Esophagus squamous epithelium (tissue), 5 donors: ENCODE measurements around the gene NPY4R. TPM values are rescaled to one million over a fixed set of nuclear protein-coding genes. Genes with fewer than 3 reads are reported as not detected.
"Not testable (repeated sequence)": the region's sequence is repeated elsewhere in the genome, so short reads cannot be mapped to it uniquely, and the experiment has no call there.

Source experiments
- DNase-seq: peaks from one replicate; lab custom pipeline; 2025; lab: John Stamatoyannopoulos, UW
- H3K27ac ChIP-seq, 4 donors: fragments of 200-600 bp; sonication (generic); one replicate each; pipeline ENCODE4 v1.5.1; 2016 to 2019; ENCODE audit warnings: mild to moderate bottlenecking in 1 of 4
- H3K27me3 ChIP-seq, 4 donors: fragments of 200-600 bp; sonication (generic); 1 replicate in 3 of 4; 2 replicates in 1 of 4; pipeline versions ENCODE4 v1.5.1 to v1.6.0; 2017 to 2021; ENCODE audit warnings: antibody characterized with exemption in 1 of 4
- H3K36me3 ChIP-seq, 3 donors: fragments of 200-600 bp; sonication (generic); one replicate each; pipeline ENCODE4 v1.5.1; 2016 to 2019
- H3K4me1 ChIP-seq, 3 donors: fragments of 200-600 bp; sonication (generic); one replicate each; pipeline ENCODE4 v1.5.1; 2017 to 2019
- H3K4me3 ChIP-seq, 4 donors: fragments of 200-600 bp; sonication (generic); 1 replicate in 3 of 4; 2 replicates in 1 of 4; pipeline ENCODE4 v1.5.1; 2016 to 2019; ENCODE audit warnings: mild to moderate bottlenecking in 2 of 4, moderate library complexity in 1 of 4
- H3K9me3 ChIP-seq, 3 donors: fragments of 200-600 bp; sonication (generic); one replicate each; pipeline ENCODE4 v1.5.1; 2016 to 2019
- WGBS, 2 donors: methylation state at CpG; one replicate each; pipeline ENCODE4 v1.1.5; 2018; 5-methylcytosine and 5-hydroxymethylcytosine counted together
- intact Hi-C: fragments of 100-400 bp; cut with DNase I; formaldehyde crosslinking; loops from one replicate; pipeline ENCODE4 v1.15.0; 2022
- total RNA-seq, 4 donors: library from RNA; depleted of rRNA; stranded (reverse); fragments of >200 nt; gene quantifications; one replicate each; pipeline ENCODE4 v1.1.0, GENCODE V29; 2016
- donor health status: DM: yes; HTN: yes; CAD: no.

NPY4R gene
- total RNA-seq, 4 donors from 2014 or later, result not detected

DNA sequence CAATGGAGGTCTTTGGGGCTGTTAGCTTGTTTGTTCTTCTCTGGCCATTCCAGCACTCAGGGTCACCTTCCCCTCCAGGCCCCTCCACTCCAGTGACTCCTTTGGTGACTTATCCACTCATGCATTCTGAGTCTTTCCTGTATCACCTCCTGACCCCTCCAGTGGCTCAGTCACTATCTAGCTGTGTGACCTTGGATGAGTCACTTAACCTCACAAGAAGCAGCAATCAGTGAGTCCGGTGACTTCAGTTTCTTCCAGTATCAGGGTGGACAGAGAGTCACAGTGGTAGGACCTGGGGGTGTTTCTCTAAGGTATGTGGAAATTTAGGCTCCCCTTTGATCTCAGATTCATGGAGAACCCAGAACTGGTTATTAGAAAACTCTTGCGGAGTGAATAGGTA is 9.8 kb downstream of the NPY4R start:
- H3K27ac ChIP-seq, H3K4me3 ChIP-seq, H3K27me3 ChIP-seq, intact Hi-C loops, H3K9me3 ChIP-seq, H3K4me1 ChIP-seq, DNase-seq, H3K36me3 ChIP-seq: not testable (repeated sequence)
- WGBS, 2 donors, result no CpG with 5 or more reads among the region's 2 CpGs

DNA sequence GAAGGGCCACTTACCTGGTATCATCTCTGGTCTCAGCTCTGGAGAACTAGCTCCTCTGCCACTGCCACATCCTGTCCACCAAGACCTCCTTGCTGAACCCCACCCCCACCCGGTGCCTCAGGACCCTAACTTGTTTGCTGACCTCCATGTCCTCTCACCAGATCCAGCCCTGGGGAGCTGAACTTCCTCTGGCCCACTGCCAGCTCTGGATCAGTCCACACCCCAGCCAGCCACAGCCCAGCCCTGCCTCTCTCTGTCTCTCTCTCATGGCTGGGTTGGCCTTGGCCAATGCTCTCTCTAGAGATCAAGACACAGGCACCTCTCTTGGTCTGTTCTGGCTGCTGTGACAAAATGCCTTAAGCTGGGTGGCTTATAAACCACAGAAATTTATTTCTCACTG is 14.4 kb downstream of the NPY4R start:
- H3K4me1 ChIP-seq, intact Hi-C loops, H3K36me3 ChIP-seq, H3K27ac ChIP-seq, DNase-seq, H3K4me3 ChIP-seq, H3K27me3 ChIP-seq, H3K9me3 ChIP-seq: not testable (repeated sequence)
- no CpG with 5 or more reads among the region's 1 CpG for WGBS, 2 donors

DNA sequence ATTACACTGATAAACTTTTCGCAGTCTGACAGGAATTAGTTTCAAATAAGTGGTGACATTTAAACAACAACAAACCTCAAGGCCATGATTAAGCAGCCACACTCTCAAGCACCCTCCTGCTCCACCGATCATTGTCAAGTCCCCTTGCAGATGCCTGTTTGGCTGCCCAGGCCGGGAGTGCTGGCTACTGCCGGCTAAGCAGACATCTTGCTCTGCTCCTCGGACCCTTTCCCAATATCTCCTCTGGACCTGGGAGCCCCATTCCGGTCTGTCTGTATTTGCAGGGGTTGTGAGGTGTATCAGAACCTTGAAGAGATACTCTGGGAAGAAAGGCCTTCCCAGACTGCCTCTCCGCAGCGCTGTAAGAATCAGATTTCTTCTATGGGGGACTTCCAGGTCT is 14.9 kb downstream of the NPY4R start:
- 77 to 88% methylated on average over 5 to 7 of the region's 8 CpGs for WGBS, 2 donors
- H3K27me3 ChIP-seq, H3K27ac ChIP-seq, intact Hi-C loops, H3K9me3 ChIP-seq, H3K36me3 ChIP-seq, H3K4me3 ChIP-seq, DNase-seq, H3K4me1 ChIP-seq: not testable (repeated sequence)

DNA sequence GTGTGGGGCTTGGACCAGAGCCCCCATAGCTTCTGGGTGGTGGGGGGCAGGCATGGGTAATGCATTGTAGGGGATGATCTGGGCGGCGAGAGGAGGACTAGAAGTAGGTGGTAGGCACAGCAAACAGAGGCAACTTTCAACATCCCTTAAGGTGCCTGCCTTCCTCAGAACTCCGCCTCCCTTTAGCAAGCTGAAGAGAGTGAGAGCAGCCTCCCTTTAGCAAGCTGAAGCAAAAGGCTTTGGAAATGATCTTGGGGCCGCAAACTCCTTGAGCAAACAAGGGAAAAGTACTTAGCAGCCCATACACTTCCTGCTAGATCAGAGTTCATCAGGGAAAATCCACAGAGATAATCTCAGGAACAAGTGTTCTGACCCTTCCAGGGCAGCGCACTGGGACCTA is 18.3 kb downstream of the NPY4R start:
- intact Hi-C loops, H3K4me1 ChIP-seq, H3K36me3 ChIP-seq, H3K9me3 ChIP-seq, H3K4me3 ChIP-seq, H3K27me3 ChIP-seq, H3K27ac ChIP-seq, DNase-seq: not testable (repeated sequence)
- no CpG with 5 or more reads among the region's 5 CpGs for WGBS, 2 donors

DNA sequence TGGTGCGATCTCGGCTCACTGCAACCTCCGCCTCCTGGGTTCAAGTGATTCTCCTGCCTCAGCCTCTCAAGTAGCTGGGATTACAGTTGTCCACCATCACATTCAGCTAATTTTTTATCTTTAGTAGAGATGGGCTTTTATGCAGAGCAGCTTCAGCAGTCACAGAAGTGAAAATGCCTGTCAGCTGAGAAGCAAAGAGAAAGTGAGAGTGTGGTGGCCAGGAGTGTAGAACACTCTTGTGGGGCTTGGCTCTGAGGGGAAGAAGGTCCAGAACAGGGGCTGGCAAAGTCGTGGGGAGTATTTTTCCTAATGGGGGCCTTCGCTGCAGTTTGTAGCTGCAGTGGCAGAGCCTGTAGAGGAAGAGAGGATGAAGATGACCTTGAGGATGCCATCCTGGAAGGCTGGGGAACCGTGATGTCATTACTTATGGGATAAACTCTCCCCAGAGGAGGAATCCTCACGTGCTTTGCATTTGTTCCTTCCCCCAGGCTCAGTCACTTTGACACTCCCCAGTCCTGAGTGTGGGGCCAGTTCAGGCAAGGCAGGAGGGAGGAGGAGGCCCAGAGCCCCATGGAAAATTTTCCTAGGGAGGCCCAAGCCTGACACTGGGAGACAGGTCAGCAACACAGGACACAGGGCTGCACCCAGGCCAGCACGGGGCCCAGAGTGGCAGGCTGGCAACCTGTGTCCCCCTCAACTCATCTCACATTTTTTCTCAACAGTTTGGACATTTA is 20.2 kb downstream of the NPY4R start:
- H3K9me3 ChIP-seq, DNase-seq, H3K4me1 ChIP-seq, H3K27me3 ChIP-seq, intact Hi-C loops, H3K4me3 ChIP-seq, H3K36me3 ChIP-seq, H3K27ac ChIP-seq: not testable (repeated sequence)
- 100% methylated on average over 1 to 3 of the region's 8 CpGs for WGBS, 2 donors

DNA sequence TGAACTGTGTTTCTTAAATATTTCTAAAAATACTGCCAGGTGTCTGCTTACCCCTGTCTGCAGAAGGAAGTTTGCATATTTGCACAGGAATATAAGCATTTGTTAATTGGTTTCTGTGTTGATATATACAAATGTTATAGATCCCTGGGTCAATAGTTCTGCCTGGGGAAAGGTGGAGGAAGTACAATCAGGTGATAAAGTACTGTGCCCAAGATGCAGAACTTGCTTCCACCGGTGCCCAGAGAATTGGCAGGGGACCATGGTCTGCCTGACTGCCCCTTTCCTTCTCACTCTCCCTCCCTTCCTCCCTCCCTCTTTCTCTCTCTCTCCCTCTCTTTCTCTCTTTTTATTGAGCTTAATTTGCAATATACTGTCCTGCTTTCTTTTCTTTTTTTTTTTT is 22.3 kb downstream of the NPY4R start:
- DNase-seq, H3K4me3 ChIP-seq, H3K9me3 ChIP-seq, H3K27ac ChIP-seq, H3K4me1 ChIP-seq, H3K27me3 ChIP-seq, H3K36me3 ChIP-seq, intact Hi-C loops: not testable (repeated sequence)
- WGBS, 2 donors, result 11 to 17% methylated on average over 1 of the region's 1 CpG

DNA sequence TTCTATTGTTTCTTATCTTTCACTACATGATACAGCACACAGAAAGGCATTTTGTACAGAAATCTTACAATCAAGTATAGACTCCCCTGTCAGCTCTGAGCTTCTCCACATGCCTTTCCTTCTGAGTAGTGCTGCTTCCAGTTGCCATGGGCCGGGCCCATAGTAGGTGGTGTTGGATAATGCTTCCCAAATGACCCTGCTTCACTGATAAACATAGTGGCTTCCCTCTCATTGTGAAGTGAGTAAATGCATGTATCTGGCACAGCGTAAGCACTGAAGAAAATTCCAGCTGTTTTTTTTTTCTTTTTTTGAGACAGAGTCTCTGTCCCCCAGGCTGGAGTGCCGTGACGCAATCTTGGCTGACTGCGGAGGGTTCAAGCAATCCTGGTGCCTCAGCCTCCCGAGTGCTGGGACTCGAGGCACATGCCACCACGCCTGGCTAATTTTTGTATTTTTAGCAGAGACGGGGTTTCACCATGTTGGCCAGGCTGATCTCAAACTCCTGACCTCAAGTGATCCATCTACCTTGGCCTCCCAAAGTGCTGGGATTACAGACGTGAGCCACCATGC is 23.0 kb downstream of the NPY4R start:
- WGBS, 2 donors, result 57 to 66% methylated on average over 8 of the region's 10 CpGs
- H3K4me1 ChIP-seq, H3K4me3 ChIP-seq, DNase-seq, H3K9me3 ChIP-seq, intact Hi-C loops, H3K27me3 ChIP-seq, H3K27ac ChIP-seq, H3K36me3 ChIP-seq: not testable (repeated sequence)

DNA sequence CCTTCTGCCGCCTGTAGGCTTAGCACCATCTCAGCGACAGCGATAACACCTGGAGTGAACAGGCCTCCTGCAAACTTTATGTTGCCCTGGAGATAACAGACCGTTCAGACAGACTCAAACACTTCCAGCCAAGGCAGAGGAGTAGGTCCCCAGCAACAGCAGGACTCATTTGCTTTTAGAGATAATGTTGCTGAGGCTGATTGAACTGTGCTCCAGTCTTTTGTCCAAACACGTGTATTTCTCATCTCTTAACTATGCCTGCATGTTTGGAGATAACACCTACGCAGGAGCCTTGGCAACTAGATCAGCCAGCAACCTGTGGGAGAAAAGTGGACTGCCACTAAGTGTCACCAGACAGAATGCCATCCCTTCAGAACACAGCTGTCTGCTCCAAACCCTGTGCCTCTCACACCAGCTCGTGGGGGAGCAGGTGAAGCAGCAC is 23.9 kb downstream of the NPY4R start:
- H3K4me3 ChIP-seq, H3K9me3 ChIP-seq, intact Hi-C loops, H3K27me3 ChIP-seq, H3K27ac ChIP-seq, DNase-seq, H3K4me1 ChIP-seq, H3K36me3 ChIP-seq: not testable (repeated sequence)
- 35% methylated on average over 3 of the region's 7 CpGs; no CpG with 5 or more reads in 1 of the 2 donors for WGBS, 2 donors

DNA sequence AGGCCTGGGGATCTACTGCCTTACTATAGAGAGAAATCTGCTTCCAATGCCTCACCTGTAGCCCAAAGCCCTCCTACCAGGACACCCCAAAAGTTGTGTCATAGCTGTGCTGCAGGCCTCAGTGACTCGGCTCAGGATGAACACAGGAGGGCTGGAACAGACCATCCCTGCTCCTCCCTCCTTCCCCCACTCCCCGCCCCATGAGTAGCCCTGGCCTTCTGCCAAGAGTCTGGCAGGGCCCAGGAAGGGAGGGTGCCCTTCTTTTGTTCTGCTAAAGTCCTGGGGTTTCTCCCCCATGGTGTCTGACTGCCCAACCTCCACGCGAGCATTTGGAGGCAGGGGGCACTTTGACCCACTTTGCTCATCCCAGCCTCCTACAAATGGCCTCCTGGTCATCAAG is 24.8 kb downstream of the NPY4R start:
- DNase-seq, H3K27ac ChIP-seq, intact Hi-C loops: not testable (repeated sequence)

DNA sequence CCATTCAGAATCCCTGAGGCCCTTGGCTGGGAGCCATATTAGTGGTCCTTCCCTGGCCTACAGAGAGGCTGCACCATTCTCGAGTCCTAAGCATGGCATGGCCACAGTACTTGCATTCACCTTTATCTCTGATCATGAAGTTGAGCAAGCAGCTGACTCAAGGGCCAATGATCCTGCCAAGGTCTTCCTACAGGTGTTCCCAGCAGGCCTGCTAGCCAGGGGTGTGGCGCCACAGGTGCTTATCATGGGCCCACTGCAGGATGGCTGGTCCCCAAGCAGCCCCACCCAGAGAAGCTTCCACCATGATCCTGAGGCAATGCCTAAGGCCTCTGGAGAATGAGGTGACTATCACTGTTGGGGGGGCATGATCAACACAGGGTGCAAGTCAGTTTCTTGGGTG is 42.2 kb downstream of the NPY4R start:
- H3K9me3 ChIP-seq, H3K36me3 ChIP-seq, H3K4me1 ChIP-seq, DNase-seq, intact Hi-C loops, H3K27ac ChIP-seq, H3K4me3 ChIP-seq, H3K27me3 ChIP-seq: not testable (repeated sequence)
- WGBS, 2 donors, result no CpG with 5 or more reads among the region's 2 CpGs

More for the DNA sequence above, 24.8 kb downstream of the NPY4R start:
- not testable (repeated sequence) for H3K27me3 ChIP-seq, H3K36me3 ChIP-seq, H3K4me1 ChIP-seq, H3K9me3 ChIP-seq, H3K4me3 ChIP-seq
- WGBS, 2 donors, result no CpG with 5 or more reads among the region's 4 CpGs

DNA sequence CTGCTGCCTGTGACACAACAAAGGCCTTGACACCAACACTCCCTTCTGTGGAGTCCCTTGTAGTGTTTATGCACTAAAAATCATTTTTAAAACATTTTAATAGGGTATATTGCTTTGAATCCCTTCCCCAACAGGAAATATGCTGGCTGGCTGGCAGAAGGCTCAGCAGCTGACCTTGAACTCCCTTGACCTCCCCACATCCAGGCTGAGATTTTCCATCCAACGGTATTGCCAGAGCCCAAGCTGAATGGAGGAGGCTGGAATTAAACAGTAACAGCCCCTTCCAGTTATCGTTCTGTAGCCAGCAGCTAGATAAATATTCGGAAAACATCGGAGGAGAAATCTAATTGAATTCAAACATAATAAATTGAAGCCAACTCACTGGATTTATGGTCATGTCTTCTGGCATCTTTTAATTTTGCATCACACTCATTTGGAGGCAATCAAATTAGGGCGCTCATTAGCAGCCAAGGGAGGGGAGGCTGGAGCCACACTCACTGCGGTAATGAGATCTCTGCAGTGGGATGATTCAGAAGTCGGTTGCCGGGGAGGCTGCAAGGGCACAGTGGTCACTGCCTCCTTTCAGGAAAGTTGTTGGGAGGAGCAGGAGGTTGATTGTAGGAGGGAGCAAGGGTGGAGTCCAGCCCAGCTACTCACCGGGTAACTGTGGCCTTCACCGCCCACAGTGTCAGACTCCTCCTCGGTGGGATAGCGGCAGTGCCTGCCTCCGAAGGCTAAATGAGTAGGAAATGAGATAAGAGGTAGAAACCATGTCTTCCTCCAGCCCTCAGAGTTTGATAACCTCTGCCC is 46.0 kb downstream of the NPY4R start:
- 52 to 59% methylated on average over 3 of the region's 13 CpGs for WGBS, 2 donors
- H3K4me3 ChIP-seq, H3K36me3 ChIP-seq, H3K4me1 ChIP-seq, intact Hi-C loops, H3K27me3 ChIP-seq, H3K27ac ChIP-seq, DNase-seq, H3K9me3 ChIP-seq: not testable (repeated sequence)

DNA sequence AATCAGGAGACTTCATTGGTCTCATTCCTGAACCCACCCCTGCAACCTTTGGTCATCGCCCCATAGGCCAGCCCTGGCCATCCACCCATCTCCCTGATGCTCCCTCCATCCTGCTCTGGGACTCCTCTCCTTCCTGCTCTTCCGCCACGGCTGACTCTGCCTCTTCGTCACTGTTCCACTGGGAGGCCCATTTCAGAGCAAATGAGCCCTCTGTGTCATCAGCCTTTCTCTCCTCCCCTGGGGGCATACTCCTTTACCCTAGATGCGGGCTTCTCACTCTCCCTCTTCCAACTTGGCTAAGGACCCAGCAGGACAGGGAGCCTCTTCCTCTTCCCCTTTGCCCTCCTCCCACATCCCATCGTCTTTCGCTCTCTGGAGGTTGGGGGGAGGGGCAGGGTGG is 47.5 kb downstream of the NPY4R start:
- intact Hi-C loops, H3K27ac ChIP-seq: not testable (repeated sequence)
- 50% methylated on average over 1 of the region's 7 CpGs; no CpG with 5 or more reads in 1 of the 2 donors for WGBS, 2 donors

DNA sequence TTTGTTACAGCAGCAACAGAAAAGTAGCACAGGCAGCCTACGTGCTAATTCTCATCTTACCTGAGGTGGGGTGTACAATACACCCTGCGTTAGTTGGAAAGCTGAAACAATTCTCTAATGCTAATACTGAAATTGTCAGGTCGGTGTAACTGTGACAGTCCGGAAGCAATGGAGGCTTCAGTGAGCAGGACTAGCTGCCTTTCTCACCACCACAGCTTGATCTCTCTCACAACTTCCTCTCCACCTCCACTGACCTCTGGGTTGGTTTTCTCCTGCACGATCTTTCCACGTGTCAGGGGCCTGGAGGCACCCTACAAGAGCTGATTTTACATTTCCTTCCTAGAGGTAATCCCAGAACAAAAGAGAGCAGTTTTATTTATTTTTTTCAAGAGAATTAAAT is 50.5 kb downstream of the NPY4R start:
- H3K27ac ChIP-seq, H3K4me3 ChIP-seq, H3K9me3 ChIP-seq, H3K36me3 ChIP-seq, H3K27me3 ChIP-seq, DNase-seq, H3K4me1 ChIP-seq, intact Hi-C loops: not testable (repeated sequence)
- WGBS, 2 donors, result 88 to 92% methylated on average over 3 to 4 of the region's 6 CpGs

More for the DNA sequence above, 47.5 kb downstream of the NPY4R start:
- not testable (repeated sequence) for H3K9me3 ChIP-seq, H3K36me3 ChIP-seq, H3K27me3 ChIP-seq, H3K4me1 ChIP-seq, H3K4me3 ChIP-seq, DNase-seq
